Suprapubic skin (tissue), 3 donors: ENCODE measurements around the gene RELCH.

Experiments
- POLR2A ChIP-seq, 2 donors: fragments of 450-650 bp; IDR thresholded peaks; one replicate each; pipeline ENCODE4 v1.6.1; 2017; ENCODE audit warnings: antibody characterized with exemption in 2 of 2, mild to moderate bottlenecking in 2 of 2, moderate library complexity in 2 of 2
- TF ChIP-seq, protein P1 (sequence below), 2 donors: fragments of 200-600 bp in 1 of 2; fragments of 450-650 bp in 1 of 2; sonication (generic) in 1 of 2; IDR thresholded peaks; one replicate each; pipeline ENCODE4 v1.5.1; 2016 to 2019; ENCODE audit warnings: antibody characterized with exemption in 2 of 2, mild to moderate bottlenecking in 1 of 2, moderate library complexity in 1 of 2

DNA sequence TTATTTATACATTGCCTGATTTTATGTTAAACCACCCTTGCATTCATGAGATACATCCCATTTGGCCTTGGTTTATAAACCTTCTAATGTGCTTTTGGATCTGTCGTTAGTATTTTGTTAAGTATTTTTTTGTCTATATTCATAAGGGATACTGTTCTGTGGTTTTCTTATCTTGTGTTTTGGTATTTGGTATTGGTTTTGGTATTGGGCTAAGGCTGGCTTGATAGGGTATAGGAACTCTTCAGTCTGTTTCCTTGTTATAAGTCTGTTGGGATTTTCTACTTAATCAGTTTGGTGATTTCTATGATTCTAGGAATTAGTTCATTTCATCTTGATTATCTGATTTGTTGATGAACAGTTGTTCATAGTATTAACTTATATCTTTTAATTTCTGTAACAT lies 49.2 kb downstream of the RELCH start:
- TF ChIP-seq, protein P1, sequence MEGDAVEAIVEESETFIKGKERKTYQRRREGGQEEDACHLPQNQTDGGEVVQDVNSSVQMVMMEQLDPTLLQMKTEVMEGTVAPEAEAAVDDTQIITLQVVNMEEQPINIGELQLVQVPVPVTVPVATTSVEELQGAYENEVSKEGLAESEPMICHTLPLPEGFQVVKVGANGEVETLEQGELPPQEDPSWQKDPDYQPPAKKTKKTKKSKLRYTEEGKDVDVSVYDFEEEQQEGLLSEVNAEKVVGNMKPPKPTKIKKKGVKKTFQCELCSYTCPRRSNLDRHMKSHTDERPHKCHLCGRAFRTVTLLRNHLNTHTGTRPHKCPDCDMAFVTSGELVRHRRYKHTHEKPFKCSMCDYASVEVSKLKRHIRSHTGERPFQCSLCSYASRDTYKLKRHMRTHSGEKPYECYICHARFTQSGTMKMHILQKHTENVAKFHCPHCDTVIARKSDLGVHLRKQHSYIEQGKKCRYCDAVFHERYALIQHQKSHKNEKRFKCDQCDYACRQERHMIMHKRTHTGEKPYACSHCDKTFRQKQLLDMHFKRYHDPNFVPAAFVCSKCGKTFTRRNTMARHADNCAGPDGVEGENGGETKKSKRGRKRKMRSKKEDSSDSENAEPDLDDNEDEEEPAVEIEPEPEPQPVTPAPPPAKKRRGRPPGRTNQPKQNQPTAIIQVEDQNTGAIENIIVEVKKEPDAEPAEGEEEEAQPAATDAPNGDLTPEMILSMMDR (IDR thresholded peaks at IDR 0.05) = no peak
- no peak for TF ChIP-seq POLR2A (IDR thresholded peaks at IDR 0.05)
